ENCODE results near the gene ETFA. TPM values are rescaled to one million over a fixed set of nuclear protein-coding genes. Genes with fewer than 3 reads are reported as not detected.
"Not testable (repeated sequence)": the region's sequence is repeated elsewhere in the genome, so short reads cannot be mapped to it uniquely, and the experiment has no call there.

The ETFA gene
- total RNA-seq, 1 experiment from 2014 or later, result 223 TPM

DNA sequence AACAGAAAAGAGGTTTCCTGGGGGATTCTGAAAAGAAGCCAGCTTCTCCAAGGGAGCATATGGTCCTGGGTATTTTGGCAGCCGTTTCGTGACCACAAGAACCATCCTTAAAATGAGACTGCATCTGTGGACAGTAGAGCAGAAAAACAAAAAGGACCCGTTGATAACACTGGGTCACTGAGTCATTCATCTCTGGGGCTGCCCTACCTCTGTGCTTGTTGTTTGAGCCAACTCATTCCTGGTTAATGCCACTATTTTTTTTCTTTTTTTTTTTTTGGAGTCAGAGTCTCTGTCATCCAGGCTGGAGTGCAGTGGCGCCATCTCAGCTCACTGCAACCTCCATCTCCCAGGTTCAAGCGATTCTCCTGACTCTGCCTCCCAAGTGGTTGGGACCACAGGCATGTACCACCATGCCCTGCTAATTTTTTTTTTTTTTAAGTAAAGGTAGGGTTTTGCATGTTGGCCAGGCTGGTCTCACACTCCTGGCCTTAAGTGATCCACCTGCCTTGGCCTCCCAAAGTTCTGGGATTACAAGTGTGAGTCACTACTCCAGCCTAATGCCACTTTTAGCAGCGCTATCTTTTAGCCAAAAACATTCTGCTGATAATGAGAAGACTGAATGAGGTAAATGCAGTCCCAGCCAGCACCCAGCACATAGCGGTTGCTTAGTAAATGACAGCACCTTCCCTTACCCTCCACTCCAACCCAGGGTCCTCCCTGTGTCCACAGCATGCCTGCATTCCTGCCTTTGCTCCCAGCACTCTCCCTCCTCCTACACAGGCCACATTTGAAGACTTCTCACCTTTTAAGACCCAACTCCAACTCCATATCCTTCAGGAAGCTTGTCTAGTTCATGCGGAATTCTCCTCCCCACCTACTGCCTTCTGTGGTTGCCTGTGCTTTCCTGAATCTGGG is 16.2 kb upstream of the ETFA start:
- peak; percentile 92 for DNase-seq (ENCODE audit: low spot score)

- no peak for DNase-seq (ENCODE audit: low spot score)
Measured at GRCh38 chr15:76325704-76326103, 14.4 kb upstream of the ETFA start.

DNA sequence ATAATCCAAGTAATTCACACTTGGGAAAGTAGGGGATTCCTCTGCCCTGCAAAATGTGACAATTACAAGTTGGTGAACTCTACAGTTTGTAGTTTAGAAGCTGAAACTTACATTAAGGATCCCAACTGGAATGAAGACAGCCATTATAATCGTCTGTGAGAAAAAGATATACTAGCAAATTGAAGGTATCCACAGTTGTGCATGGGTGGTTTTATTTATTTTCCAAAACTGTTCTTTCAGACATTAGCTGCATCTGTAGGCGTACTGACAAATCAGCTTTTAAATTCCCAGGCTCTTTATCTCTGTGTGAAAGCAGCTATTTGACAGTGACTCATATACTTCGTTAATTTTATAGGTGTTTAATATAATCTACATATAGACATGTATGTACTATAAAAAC is 12.8 kb upstream of the ETFA start:
- no peak for DNase-seq (ENCODE audit: low spot score)

GRCh38 chr15:76321602-76322001 is 10.3 kb upstream of the ETFA start:
- DNase-seq (ENCODE audit: low spot score), result no peak

- no peak for DNase-seq (ENCODE audit: low spot score)
Measured at GRCh38 chr15:76321171-76321570, 9.9 kb upstream of the ETFA start.

DNA sequence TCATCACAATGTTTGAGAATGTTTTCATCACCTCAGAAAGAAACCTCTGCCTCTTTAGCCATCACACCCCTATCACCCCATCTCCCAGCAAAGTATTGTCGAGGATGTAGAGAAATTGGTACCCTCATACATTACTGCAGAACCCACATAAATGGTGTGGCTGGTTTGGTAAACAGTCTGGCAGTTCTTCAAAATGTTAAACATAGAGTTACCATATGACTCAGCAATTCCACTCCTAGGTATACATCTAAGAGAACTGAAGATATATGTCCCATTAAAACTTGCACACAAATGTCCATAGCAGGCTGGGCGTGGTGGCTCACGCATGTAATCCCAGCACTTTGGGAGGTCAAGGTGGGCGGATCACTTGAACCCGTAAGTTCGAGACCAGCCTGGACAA is 8.7 kb upstream of the ETFA start:
- no peak for DNase-seq (ENCODE audit: low spot score)

GRCh38 chr15:76313731-76314130 is 2.5 kb upstream of the ETFA start:
- no peak for DNase-seq (ENCODE audit: low spot score)

- not testable (repeated sequence) for DNase-seq (ENCODE audit: low spot score)
Measured at GRCh38 chr15:76313175-76313567, 1.9 kb upstream of the ETFA start.

GRCh38 chr15:76312540-76313174 is 1.4 kb upstream of the ETFA start:
- peak; percentile 52 for DNase-seq (ENCODE audit: low spot score)

- no peak for DNase-seq (ENCODE audit: low spot score)
Measured at GRCh38 chr15:76310475-76311099, 682 bp downstream of the ETFA start.

DNA sequence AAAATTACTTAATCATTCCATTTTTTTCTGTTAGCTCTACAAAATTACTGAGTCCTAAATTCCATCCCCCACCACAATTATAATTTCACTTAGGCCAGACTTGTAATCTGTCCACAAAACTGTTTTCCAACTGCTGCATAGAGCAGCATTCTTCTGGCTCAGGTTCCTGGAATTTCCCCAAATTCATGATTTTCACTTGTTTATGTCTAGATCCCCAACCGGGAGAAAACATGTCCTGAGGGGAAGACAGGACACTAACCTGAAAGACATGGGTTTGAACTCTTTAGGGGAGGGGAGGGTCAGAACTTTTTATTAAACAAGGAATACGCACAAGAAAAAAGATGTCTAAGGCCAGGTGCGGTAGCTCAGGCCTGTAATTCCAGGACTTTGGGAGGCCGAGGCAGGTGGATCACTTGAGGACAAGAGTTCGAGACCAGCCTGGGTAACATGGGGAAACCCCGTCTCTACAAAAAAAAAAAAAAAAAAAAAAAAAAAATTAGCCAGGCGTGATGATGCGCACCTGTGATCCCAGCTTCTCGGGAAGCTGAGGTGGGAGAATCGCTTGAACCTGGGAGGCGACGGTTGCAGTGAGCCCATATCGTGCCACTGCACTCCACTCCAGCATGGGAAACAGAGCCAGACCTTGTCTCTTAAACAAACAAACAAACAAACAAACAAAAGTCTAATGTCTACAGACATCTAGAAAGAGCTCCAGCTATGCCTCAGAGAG is 1.5 kb downstream of the ETFA start:
- DNase-seq (ENCODE audit: low spot score), result no peak

DNA sequence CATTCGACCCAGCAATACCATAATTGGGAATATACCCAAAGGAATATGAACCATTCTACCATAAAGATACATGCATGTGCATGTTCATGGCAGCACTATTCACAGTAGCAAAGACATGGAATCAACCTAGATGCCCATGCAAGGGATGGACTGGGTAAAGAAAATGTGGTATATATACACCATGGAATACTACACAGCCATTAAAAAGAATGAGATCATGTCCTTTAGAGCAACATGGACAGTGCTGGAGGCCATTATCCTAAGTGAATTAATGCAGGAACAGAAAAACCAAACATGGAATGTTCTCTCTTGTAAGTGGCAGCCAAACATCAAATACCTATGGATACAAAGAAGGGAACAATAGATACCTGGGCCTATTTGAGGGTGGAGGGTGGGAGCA is 7.4 kb downstream of the ETFA start:
- no peak for DNase-seq (ENCODE audit: low spot score)

- DNase-seq (ENCODE audit: low spot score), result no peak
Measured at GRCh38 chr15:76299786-76300185, 11.5 kb downstream of the ETFA start.

DNA sequence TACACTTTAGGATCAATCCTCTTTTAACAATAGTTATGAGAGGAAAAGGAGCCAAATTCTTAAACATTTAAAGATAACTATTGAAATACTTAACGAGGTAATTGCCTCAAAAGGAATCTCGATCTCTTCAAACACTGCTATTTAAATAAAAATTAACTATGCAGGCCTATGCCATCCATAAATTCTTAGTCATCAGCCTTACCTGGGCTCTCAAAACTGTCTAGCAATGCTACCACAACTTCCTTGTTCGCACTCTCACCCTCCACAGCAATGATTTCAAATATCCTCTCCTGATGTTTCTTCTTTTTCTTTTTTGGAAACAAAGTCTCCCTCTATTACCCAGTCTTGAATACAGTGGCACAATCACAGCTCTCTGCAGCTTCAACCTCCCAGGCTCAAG is 12.3 kb downstream of the ETFA start:
- no peak for DNase-seq (ENCODE audit: low spot score)

- not testable (repeated sequence) for DNase-seq (ENCODE audit: low spot score)
Measured at GRCh38 chr15:76297951-76298350, 13.3 kb downstream of the ETFA start.

DNA sequence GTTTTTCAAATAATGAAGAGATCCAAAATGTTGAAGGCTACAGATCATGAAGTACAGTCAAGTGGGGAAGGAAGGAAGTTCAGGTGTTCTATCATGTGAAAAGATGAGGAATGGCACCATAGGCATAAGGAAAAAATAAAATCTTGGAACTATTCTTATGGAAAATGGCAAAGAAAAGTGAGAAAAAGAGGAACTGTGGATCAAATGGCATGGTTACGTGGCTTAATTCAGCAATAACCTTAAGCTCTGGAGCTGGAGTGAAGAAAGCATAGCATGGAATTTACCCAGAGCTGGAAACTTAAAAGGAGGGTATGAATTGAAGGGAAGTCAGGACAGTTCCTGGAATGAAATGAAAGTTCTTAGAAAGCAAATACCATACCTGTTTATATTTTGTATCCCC is 14.4 kb downstream of the ETFA start:
- no peak for DNase-seq (ENCODE audit: low spot score)

DNA sequence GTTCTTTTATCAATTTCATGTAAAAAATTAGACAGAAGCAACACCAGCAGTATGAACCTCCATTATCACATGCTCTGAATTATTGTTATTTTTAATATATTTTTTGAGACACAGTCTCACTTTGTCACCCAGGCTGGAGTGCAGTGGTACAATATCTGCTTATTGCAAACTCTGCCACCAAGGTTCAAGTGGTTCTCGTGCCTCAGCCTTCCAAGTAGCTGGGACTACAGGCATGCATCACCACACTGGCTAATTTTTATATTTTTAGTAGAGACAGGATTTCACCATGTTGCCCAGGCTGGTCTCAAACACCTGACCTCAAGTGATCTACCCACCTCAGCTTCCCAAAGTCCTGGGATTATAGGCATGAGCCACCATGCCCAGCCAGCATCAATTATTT is 16.8 kb downstream of the ETFA start:
- not testable (repeated sequence) for DNase-seq (ENCODE audit: low spot score)

GRCh38 chr15:76293361-76293760 is 17.9 kb downstream of the ETFA start:
- no peak for DNase-seq (ENCODE audit: low spot score)

- DNase-seq (ENCODE audit: low spot score), result no peak
Measured at GRCh38 chr15:76289582-76289981, 21.7 kb downstream of the ETFA start.

DNA sequence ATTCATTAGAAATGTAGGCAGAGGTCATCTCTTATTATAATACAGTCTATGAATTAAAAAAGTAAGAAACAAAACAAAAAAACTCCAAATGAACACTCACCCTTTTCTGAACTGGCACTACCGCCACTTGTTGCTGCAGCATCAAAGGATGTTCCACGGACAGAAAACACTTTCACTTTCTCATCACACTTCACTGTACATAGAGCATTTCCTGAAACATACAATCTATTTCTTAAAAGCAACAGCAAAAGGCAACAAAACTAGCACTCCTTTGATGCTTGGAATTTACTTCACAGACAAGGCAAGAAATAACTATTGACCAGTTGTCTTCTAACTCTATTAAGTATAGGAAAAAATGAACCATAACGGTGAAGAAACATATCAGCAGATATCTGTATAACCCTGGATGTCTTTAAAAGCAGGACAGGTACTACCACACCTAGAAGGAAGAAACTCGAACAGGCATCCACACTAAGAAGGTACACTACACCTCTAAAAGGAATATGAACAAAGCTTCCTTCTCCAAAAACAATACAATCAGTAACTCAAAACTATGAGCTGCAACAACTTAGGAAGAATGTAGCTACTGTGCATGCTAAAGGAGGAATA is 24.9 kb downstream of the ETFA start:
- peak; percentile 11 for DNase-seq (ENCODE audit: low spot score)

- DNase-seq (ENCODE audit: low spot score), result peak; percentile 28
Measured at GRCh38 chr15:76285241-76285825, 25.9 kb downstream of the ETFA start.

All from A172 (cell line).